Epithelial cell of proximal tubule (primary cell): ENCODE data around the gene ARSK. TPM values are rescaled to one million over a fixed set of nuclear protein-coding genes. Genes with fewer than 3 reads are reported as not detected.

ENCODE experiments used
- DNase-seq: peaks from one replicate; pipeline ENCODE4 v3.0.0-alpha.2; 2011; ENCODE audit warnings: low read depth
- H3K4me3 ChIP-seq: 2 replicates; pipeline ENCODE4 v1.5.1; 2011; ENCODE audit warnings: low read depth, mild to moderate bottlenecking, low read length
- CTCF ChIP-seq: conservative IDR thresholded peaks from 2 replicates; pipeline ENCODE4 v1.5.1; 2012; ENCODE audit warnings: low read depth, mild to moderate bottlenecking, low read length
- total RNA-seq: library from RNA; depleted of rRNA; stranded (reverse); fragments of >200 nt; gene quantifications from 2 replicates; pipeline ENCODE4 v1.2.3, GENCODE V29; 2015

Gene ARSK
- total RNA-seq, 1 donor from 2014 or later: 8.7 TPM

GRCh38 chr5:95562282-95562681 lies 7.4 kb downstream of the ARSK start:
- H3K4me3 ChIP-seq: no peak overlapping the region
- no peak for DNase-seq
- no peak for TF ChIP-seq CTCF

GRCh38 chr5:95563367-95563766 lies 8.5 kb downstream of the ARSK start:
- no peak for DNase-seq
- no peak for TF ChIP-seq CTCF
- H3K4me3 ChIP-seq: no peak overlapping the region

GRCh38 chr5:95564450-95564849 lies 9.5 kb downstream of the ARSK start:
- no peak overlapping the region for H3K4me3 ChIP-seq
- TF ChIP-seq CTCF: no peak
- DNase-seq: no peak

DNA sequence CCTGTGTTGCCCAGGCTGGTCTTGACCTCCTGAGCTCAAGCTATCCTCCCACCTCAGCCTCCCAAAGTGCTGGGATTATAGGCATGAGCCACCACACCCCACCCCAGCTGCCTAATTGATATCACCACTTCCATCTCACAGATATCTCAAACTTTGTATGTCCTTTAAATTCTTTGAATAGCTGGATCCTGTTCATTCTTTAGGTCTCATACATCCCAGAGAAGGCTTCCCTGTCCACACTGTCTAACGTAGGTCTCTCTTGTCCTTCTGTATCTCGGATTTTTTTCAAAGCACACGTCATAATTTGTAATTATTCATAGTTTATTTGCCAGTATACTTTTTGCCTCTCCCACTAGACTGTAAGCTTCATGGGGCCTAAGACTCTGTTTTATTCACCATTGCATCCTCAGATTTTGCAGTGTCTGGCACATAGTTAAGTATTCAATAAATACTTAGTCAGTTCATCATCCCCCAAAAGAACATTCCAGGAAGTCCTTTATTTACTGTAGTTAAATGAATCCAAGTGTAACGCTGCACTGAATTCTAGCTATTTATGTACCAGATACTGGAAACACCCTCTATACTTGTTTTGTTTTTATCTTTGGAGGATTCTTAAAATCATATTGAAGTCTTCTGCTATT lies 10.5 kb downstream of the ARSK start:
- H3K4me3 ChIP-seq: no peak overlapping the region
- DNase-seq: no peak
- no peak for TF ChIP-seq CTCF

- H3K4me3 ChIP-seq: no peak overlapping the region
- no peak for TF ChIP-seq CTCF
- DNase-seq: no peak
These were observed 17.1 kb downstream of the ARSK start for GRCh38 chr5:95572016-95572415.

DNA sequence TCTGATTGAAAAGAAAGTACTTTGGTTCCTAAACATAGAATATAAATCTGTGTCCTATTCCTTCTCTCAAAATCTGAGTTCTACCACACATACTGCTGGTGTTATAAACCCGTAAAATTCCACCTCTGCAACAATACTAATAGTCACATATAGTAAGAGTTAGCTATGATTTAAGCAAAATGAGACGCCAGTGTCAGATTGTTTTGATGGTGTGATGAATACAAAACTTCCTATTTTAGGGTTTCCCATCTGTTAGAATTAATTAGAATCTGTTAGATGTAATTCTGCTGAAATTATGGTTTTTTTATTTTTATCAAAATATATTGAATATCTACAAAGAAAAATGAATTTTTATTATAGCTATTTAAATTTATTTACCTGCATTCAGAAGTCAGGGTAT lies 26.7 kb downstream of the ARSK start:
- no peak for TF ChIP-seq CTCF
- H3K4me3 ChIP-seq: no peak overlapping the region
- DNase-seq: no peak

DNA sequence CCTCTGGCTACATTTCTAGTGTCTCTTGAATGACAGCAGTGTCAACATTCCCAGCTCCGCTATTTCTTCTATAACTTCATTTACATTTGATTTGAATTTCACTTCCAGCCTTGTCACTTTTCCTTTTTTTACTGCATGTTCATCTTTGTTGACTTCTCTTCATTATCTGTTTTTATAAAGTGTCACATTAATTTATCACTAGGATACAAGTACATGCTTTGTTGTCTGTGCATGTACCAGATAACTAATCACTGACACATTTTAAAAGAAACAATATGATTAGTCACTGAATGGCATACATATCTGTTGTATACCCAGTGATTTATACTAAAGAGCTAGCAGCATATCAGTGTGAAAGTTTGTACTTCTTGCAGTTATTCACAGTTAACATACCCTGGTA lies 29.1 kb downstream of the ARSK start:
- TF ChIP-seq CTCF: no peak
- H3K4me3 ChIP-seq: no peak overlapping the region
- no peak for DNase-seq
